HEK293 (cell line): ENCODE measurements around the gene PPM1N.

Experiments used
- GFI1B ChIP-seq: fragments of 450-650 bp; formaldehyde crosslinking; IDR thresholded peaks from 2 replicates; pipeline ENCODE4 v1.5.1; 2016; ENCODE audit warnings: missing biosample characterization, missing genetic modification characterization
- GLI4 ChIP-seq: fragments of 450-650 bp; formaldehyde crosslinking; IDR thresholded peaks from 2 replicates; pipeline ENCODE4 v1.5.1; 2016; ENCODE audit warnings: missing biosample characterization, missing genetic modification characterization
- SETDB1 ChIP-seq: IDR thresholded peaks from one replicate; pipeline ENCODE4 v1.6.1; 2017; ENCODE audit warnings: mild to moderate bottlenecking, low read length, moderate library complexity, mixed read lengths; ENCODE audit not compliant: insufficient read length
- TCF7L2 ChIP-seq: IDR thresholded peaks from 2 replicates; pipeline ENCODE4 v1.6.1; 2011; ENCODE audit warnings: low read depth, mild to moderate bottlenecking, inconsistent platforms, low read length, moderate library complexity, borderline replicate concordance
- WT1 ChIP-seq: fragments of 450-650 bp; formaldehyde crosslinking; IDR thresholded peaks from 2 replicates; pipeline ENCODE4 v1.5.1; 2016; ENCODE audit warnings: missing biosample characterization, missing genetic modification characterization
- ZBTB48 ChIP-seq: fragments of 450-650 bp; formaldehyde crosslinking; IDR thresholded peaks from 2 replicates; pipeline ENCODE4 v1.5.1; 2016; ENCODE audit warnings: missing biosample characterization, missing genetic modification characterization
- ZEB2 ChIP-seq: fragments of 450-650 bp; formaldehyde crosslinking; IDR thresholded peaks from 2 replicates; pipeline ENCODE4 v1.5.1; 2016; ENCODE audit warnings: missing biosample characterization, missing genetic modification characterization
- ZFP41 ChIP-seq: fragments of 450-650 bp; formaldehyde crosslinking; IDR thresholded peaks from 2 replicates; pipeline ENCODE4 v1.5.1; 2016; ENCODE audit warnings: missing biosample characterization, missing genetic modification characterization, borderline replicate concordance
- ZNF2 ChIP-seq: fragments of 450-650 bp; formaldehyde crosslinking; IDR thresholded peaks from 2 replicates; pipeline ENCODE4 v1.5.1; 2016; ENCODE audit warnings: missing biosample characterization, missing genetic modification characterization
- ZNF239 ChIP-seq: fragments of 450-650 bp; formaldehyde crosslinking; IDR thresholded peaks from 2 replicates; pipeline ENCODE4 v1.5.1; 2016; ENCODE audit warnings: missing biosample characterization, missing genetic modification characterization
- ZNF24 ChIP-seq: fragments of 450-650 bp; formaldehyde crosslinking; IDR thresholded peaks from 2 replicates; pipeline ENCODE4 v1.5.1; 2016; ENCODE audit warnings: missing biosample characterization, missing genetic modification characterization
- ZNF324 ChIP-seq: fragments of 450-650 bp; formaldehyde crosslinking; IDR thresholded peaks from 2 replicates; pipeline ENCODE4 v1.5.1; 2016; ENCODE audit warnings: missing biosample characterization, missing genetic modification characterization
- ZNF416 ChIP-seq: fragments of 450-650 bp; formaldehyde crosslinking; IDR thresholded peaks from 2 replicates; pipeline ENCODE4 v1.5.1; 2016; ENCODE audit warnings: missing biosample characterization, missing genetic modification characterization
- ZNF473 ChIP-seq: fragments of 450-650 bp; formaldehyde crosslinking; IDR thresholded peaks from 2 replicates; pipeline ENCODE4 v1.5.1; 2017; ENCODE audit warnings: missing biosample characterization, missing genetic modification characterization
- ZNF561 ChIP-seq: fragments of 450-650 bp; IDR thresholded peaks from 2 replicates; pipeline ENCODE4 v1.5.1; 2018; ENCODE audit warnings: missing biosample characterization, missing genetic modification characterization, borderline replicate concordance
- ZNF660 ChIP-seq: fragments of 450-650 bp; IDR thresholded peaks from 2 replicates; pipeline ENCODE4 v1.5.1; 2018; ENCODE audit warnings: missing biosample characterization, mild to moderate bottlenecking, missing genetic modification characterization
- ZNF76 ChIP-seq: fragments of 450-650 bp; formaldehyde crosslinking; IDR thresholded peaks from 2 replicates; pipeline ENCODE4; 2016; ENCODE audit warnings: low read depth, missing biosample characterization, missing genetic modification characterization, borderline replicate concordance
- ZNF785 ChIP-seq: fragments of 450-650 bp; formaldehyde crosslinking; IDR thresholded peaks from 2 replicates; pipeline ENCODE4 v1.5.1; 2016; ENCODE audit warnings: missing biosample characterization, missing genetic modification characterization
- ZNF843 ChIP-seq: fragments of 450-650 bp; formaldehyde crosslinking; IDR thresholded peaks from 2 replicates; pipeline ENCODE4 v1.5.1; 2016; ENCODE audit warnings: missing biosample characterization, missing genetic modification characterization
- ZSCAN16 ChIP-seq: fragments of 450-650 bp; formaldehyde crosslinking; IDR thresholded peaks from 2 replicates; pipeline ENCODE4 v1.5.1; 2016; ENCODE audit warnings: missing biosample characterization, missing genetic modification characterization
- TF ChIP-seq, protein P1 (sequence below): fragments of 450-650 bp; formaldehyde crosslinking; IDR thresholded peaks from 2 replicates; pipeline ENCODE4 v1.5.1; 2017; ENCODE audit warnings: missing biosample characterization, missing genetic modification characterization
- TF ChIP-seq, protein P2 (sequence below): sonication (generic); formaldehyde crosslinking; IDR thresholded peaks from 2 replicates; pipeline ENCODE4 v1.8.1; 2022; ENCODE audit warnings: mild to moderate bottlenecking, moderate library complexity, missing genetic modification reagents
- TF ChIP-seq, protein P3 (sequence below): fragments of 450-650 bp; formaldehyde crosslinking; IDR thresholded peaks from 2 replicates; pipeline ENCODE4 v1.5.1; 2016; ENCODE audit warnings: missing biosample characterization, missing genetic modification characterization
- TF ChIP-seq, protein P4 (sequence below): fragments of 450-650 bp; formaldehyde crosslinking; IDR thresholded peaks from 2 replicates; pipeline ENCODE4 v1.5.1; 2016; ENCODE audit warnings: missing biosample characterization, missing genetic modification characterization, borderline replicate concordance
- TF ChIP-seq, protein P5 (sequence below): IDR thresholded peaks from 2 replicates; pipeline ENCODE4 v1.6.1; 2011; ENCODE audit warnings: mild to moderate bottlenecking, low read depth, low read length, borderline replicate concordance
- TF ChIP-seq, protein P6 (sequence below): fragments of 450-650 bp; formaldehyde crosslinking; IDR thresholded peaks from 2 replicates; pipeline ENCODE4 v1.5.1; 2016; ENCODE audit warnings: missing biosample characterization, missing genetic modification characterization

The PPM1N gene

DNA sequence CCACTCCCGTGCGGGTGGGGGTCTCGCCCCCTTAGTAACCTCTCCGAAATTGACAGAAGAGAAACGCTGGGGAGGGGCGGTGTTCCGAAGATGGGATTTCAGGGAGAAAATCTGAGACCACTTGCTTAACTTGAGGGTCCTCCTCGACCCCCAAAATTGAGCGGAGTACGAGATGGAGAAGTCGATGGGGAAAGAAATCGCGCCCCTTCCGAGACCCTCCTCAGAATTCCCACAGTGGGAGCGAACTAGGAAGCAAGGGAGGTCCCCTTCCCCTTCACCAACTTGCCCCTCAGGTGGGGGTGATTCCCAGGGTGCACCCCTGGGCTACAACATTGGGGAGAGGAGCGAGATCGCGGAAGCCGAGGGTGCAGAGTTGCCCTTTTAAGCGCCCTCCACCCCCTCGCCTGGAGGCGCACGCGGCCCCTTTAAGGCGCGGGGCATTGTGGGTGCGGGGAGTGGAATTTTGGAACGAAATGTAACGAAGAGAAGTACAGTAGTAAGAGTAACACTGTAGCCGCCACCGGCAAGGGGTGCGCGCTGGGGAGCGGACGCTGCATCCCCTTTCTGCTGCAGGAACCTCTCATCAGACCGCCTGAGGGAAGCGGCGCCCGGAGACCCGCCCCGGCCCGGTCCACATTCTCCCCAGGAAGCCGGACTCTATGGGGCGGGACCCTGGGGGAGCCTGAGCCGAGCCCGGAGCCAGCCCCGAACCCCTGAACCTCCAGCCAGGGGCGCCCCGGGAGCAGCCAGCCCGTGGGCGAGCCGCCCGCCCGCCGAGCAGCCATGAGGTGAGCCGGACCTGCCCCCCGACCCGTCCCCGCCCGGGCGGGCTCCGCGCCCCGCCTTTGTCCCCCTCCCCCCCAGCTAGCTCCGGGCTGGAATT is 9.0 kb downstream of the PPM1N start, which contains the start of gene VASP (continued):
- peak; percentile 28; the same call in 1 of the 2 replicates for TF ChIP-seq ZNF24 (tag by site-specific recombination)
- TF ChIP-seq, protein P1, sequence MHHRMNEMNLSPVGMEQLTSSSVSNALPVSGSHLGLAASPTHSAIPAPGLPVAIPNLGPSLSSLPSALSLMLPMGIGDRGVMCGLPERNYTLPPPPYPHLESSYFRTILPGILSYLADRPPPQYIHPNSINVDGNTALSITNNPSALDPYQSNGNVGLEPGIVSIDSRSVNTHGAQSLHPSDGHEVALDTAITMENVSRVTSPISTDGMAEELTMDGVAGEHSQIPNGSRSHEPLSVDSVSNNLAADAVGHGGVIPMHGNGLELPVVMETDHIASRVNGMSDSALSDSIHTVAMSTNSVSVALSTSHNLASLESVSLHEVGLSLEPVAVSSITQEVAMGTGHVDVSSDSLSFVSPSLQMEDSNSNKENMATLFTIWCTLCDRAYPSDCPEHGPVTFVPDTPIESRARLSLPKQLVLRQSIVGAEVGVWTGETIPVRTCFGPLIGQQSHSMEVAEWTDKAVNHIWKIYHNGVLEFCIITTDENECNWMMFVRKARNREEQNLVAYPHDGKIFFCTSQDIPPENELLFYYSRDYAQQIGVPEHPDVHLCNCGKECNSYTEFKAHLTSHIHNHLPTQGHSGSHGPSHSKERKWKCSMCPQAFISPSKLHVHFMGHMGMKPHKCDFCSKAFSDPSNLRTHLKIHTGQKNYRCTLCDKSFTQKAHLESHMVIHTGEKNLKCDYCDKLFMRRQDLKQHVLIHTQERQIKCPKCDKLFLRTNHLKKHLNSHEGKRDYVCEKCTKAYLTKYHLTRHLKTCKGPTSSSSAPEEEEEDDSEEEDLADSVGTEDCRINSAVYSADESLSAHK (tag by site-specific recombination), result no peak
- TF ChIP-seq, protein P2, sequence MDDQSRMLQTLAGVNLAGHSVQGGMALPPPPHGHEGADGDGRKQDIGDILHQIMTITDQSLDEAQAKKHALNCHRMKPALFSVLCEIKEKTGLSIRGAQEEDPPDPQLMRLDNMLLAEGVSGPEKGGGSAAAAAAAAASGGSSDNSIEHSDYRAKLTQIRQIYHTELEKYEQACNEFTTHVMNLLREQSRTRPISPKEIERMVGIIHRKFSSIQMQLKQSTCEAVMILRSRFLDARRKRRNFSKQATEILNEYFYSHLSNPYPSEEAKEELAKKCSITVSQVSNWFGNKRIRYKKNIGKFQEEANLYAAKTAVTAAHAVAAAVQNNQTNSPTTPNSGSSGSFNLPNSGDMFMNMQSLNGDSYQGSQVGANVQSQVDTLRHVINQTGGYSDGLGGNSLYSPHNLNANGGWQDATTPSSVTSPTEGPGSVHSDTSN (CRISPR knock-in tag), result no peak
- no peak for TF ChIP-seq ZNF416
- no peak for TF ChIP-seq ZNF239 (tag by site-specific recombination)
- TF ChIP-seq ZNF785 (tag by site-specific recombination), result no peak
- TF ChIP-seq, protein P3, sequence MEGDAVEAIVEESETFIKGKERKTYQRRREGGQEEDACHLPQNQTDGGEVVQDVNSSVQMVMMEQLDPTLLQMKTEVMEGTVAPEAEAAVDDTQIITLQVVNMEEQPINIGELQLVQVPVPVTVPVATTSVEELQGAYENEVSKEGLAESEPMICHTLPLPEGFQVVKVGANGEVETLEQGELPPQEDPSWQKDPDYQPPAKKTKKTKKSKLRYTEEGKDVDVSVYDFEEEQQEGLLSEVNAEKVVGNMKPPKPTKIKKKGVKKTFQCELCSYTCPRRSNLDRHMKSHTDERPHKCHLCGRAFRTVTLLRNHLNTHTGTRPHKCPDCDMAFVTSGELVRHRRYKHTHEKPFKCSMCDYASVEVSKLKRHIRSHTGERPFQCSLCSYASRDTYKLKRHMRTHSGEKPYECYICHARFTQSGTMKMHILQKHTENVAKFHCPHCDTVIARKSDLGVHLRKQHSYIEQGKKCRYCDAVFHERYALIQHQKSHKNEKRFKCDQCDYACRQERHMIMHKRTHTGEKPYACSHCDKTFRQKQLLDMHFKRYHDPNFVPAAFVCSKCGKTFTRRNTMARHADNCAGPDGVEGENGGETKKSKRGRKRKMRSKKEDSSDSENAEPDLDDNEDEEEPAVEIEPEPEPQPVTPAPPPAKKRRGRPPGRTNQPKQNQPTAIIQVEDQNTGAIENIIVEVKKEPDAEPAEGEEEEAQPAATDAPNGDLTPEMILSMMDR (tag by site-specific recombination), result peak; percentile 37; the same call in 1 of the 2 replicates
- TF ChIP-seq, protein P4, sequence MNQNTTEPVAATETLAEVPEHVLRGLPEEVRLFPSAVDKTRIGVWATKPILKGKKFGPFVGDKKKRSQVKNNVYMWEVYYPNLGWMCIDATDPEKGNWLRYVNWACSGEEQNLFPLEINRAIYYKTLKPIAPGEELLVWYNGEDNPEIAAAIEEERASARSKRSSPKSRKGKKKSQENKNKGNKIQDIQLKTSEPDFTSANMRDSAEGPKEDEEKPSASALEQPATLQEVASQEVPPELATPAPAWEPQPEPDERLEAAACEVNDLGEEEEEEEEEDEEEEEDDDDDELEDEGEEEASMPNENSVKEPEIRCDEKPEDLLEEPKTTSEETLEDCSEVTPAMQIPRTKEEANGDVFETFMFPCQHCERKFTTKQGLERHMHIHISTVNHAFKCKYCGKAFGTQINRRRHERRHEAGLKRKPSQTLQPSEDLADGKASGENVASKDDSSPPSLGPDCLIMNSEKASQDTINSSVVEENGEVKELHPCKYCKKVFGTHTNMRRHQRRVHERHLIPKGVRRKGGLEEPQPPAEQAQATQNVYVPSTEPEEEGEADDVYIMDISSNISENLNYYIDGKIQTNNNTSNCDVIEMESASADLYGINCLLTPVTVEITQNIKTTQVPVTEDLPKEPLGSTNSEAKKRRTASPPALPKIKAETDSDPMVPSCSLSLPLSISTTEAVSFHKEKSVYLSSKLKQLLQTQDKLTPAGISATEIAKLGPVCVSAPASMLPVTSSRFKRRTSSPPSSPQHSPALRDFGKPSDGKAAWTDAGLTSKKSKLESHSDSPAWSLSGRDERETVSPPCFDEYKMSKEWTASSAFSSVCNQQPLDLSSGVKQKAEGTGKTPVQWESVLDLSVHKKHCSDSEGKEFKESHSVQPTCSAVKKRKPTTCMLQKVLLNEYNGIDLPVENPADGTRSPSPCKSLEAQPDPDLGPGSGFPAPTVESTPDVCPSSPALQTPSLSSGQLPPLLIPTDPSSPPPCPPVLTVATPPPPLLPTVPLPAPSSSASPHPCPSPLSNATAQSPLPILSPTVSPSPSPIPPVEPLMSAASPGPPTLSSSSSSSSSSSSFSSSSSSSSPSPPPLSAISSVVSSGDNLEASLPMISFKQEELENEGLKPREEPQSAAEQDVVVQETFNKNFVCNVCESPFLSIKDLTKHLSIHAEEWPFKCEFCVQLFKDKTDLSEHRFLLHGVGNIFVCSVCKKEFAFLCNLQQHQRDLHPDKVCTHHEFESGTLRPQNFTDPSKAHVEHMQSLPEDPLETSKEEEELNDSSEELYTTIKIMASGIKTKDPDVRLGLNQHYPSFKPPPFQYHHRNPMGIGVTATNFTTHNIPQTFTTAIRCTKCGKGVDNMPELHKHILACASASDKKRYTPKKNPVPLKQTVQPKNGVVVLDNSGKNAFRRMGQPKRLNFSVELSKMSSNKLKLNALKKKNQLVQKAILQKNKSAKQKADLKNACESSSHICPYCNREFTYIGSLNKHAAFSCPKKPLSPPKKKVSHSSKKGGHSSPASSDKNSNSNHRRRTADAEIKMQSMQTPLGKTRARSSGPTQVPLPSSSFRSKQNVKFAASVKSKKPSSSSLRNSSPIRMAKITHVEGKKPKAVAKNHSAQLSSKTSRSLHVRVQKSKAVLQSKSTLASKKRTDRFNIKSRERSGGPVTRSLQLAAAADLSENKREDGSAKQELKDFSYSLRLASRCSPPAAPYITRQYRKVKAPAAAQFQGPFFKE (tag by site-specific recombination), result no peak
- peak; percentile 43; the same call in 1 of the 2 replicates for TF ChIP-seq ZNF561 (tag by site-specific recombination)
- no peak for TF ChIP-seq TCF7L2
- TF ChIP-seq ZSCAN16 (tag by site-specific recombination), result no peak
- TF ChIP-seq ZFP41 (tag by site-specific recombination), result no peak
- TF ChIP-seq ZNF473 (tag by site-specific recombination), result no peak
- TF ChIP-seq, protein P5, sequence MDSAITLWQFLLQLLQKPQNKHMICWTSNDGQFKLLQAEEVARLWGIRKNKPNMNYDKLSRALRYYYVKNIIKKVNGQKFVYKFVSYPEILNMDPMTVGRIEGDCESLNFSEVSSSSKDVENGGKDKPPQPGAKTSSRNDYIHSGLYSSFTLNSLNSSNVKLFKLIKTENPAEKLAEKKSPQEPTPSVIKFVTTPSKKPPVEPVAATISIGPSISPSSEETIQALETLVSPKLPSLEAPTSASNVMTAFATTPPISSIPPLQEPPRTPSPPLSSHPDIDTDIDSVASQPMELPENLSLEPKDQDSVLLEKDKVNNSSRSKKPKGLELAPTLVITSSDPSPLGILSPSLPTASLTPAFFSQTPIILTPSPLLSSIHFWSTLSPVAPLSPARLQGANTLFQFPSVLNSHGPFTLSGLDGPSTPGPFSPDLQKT, result no peak
- TF ChIP-seq ZNF660 (tag by site-specific recombination), result peak; percentile 40; the same call in 1 of the 2 replicates
- TF ChIP-seq ZEB2 (tag by site-specific recombination), result 0 out of 2 replicates have a peak, but pooled peaks have one; percentile 49
- peak; percentile 79 for TF ChIP-seq ZBTB48
- no peak for TF ChIP-seq WT1 (tag by site-specific recombination)
- TF ChIP-seq SETDB1, result no peak
- TF ChIP-seq ZNF76, result peak; percentile 94
- TF ChIP-seq GFI1B (tag by site-specific recombination), result no peak
- TF ChIP-seq ZNF324, result no peak
- TF ChIP-seq, protein P6, sequence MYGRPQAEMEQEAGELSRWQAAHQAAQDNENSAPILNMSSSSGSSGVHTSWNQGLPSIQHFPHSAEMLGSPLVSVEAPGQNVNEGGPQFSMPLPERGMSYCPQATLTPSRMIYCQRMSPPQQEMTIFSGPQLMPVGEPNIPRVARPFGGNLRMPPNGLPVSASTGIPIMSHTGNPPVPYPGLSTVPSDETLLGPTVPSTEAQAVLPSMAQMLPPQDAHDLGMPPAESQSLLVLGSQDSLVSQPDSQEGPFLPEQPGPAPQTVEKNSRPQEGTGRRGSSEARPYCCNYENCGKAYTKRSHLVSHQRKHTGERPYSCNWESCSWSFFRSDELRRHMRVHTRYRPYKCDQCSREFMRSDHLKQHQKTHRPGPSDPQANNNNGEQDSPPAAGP (tag by site-specific recombination), result no peak
- no peak for TF ChIP-seq ZNF2
- 0 out of 2 replicates have a peak, but pooled peaks have one; percentile 41 for TF ChIP-seq ZNF843
- no peak for TF ChIP-seq GLI4 (tag by site-specific recombination)
